Pancreas (tissue), 10 donors: ENCODE results near the gene DPEP2NB. TPM values are rescaled to one million over a fixed set of nuclear protein-coding genes. Genes with fewer than 3 reads are reported as not detected.

Experiments
- ATAC-seq, 4 donors: fragments of 200-7000 bp; cut with Tn5 transposase; one replicate each; pipeline versions ENCODE4 v1.8.0 to v1.9.1; 2020; ENCODE audit warnings: mild to moderate bottlenecking in 4 of 4, moderate library complexity in 4 of 4
- DNase-seq, 6 donors: peaks; one replicate each; pipeline ENCODE4 v3.0.0-alpha.2; 2020
- FAIRE-seq: peaks from 2 replicates; lab custom pipeline; 2012; peaks lifted over from hg19 to GRCh38; lab: Jason Lieb, UNC
- H3K27ac ChIP-seq, 4 donors: fragments of 200-600 bp; sonication (generic); 1 replicate in 3 of 4; 2 replicates in 1 of 4; pipeline versions ENCODE4 v1.5.0 to v1.8.0; 2020
- H3K27me3 ChIP-seq, 4 donors: fragments of 200-600 bp; one replicate each; pipeline ENCODE4 v1.8.0; 2021
- H3K36me3 ChIP-seq, 3 donors: fragments of 200-600 bp; sonication (generic) in 1 of 3; one replicate each; pipeline versions ENCODE4 v1.5.0 to v1.8.0; 2020 to 2021
- H3K4me1 ChIP-seq, 3 donors: fragments of 200-600 bp; one replicate each; pipeline ENCODE4 v1.8.0; 2021
- H3K4me3 ChIP-seq, 4 donors: fragments of 200-600 bp; sonication (generic) in 2 of 4; one replicate each; pipeline versions ENCODE4 v1.5.0 to v1.8.0; 2020 to 2021
- H3K9me3 ChIP-seq, 4 donors: fragments of 200-600 bp; one replicate each; pipeline ENCODE4 v1.8.0; 2021
- WGBS, 2 donors: extraction: QIAGEN DNeasy Blood & Tissue Kit; methylation state at CpG; one replicate each; pipeline ENCODE4 v1.1.7; 2013; 5-methylcytosine and 5-hydroxymethylcytosine counted together
- intact Hi-C, 3 donors: fragments of 100-400 bp; cut with DNase I; formaldehyde crosslinking; loops; one replicate each; pipeline versions ENCODE4 v1.11.1 to v1.14.2; 2022
- polyA plus RNA-seq, 2 donors: library from polyadenylated mRNA; stranded (reverse); fragments of 200-250 nt; gene quantifications; one replicate each; pipeline ENCODE4 v1.2.3, GENCODE V29; 2013
- total RNA-seq, 6 donors: library from RNA; stranded (reverse); fragmentation: NEBNext Ultra II Directional in 4 of 6; extraction: Animal tissue kit (Norgen Biotek cat#: 25700) in 4 of 6; gene quantifications; one replicate each; pipeline versions ENCODE4 v1.2.1 to v1.2.4, GENCODE V29; 2021 to 2023
- TF ChIP-seq, protein P1 (sequence below), 4 donors: fragments of 200-600 bp; sonication (generic) in 3 of 4; IDR thresholded peaks; one replicate each; pipeline versions ENCODE4 v1.5.0 to v1.8.0; 2021; ENCODE audit warnings: antibody characterized with exemption in 4 of 4
- donor health status: healthy with polysubstance abuse.
- donor health status: DM: no; HTN: no; CAD: no; lungs with moderate emphysema.
- donor health status: DM: no; HTN: no; CAD: no.
- donor health status: control.
- donor health status: control.
- donor health status: Bipolar disorder and iron deficiency.
- donor health status: DM: yes; HTN: yes; CAD: no.
- donor health status: DM: no; HTN: no; CAD: no.
- donor health status: DM: no; HTN: no; CAD: no.
- donor health status: DM: yes; HTN: yes; CAD: no.

DPEP2NB gene, protein sequence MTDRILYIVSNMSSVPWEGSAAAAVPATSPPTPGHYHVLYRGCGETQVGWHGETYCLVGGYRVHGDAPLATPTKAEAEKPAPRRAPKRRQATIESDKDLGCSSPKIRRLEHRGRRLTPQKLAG
- not detected for total RNA-seq
- not detected for polyA plus RNA-seq

DNA sequence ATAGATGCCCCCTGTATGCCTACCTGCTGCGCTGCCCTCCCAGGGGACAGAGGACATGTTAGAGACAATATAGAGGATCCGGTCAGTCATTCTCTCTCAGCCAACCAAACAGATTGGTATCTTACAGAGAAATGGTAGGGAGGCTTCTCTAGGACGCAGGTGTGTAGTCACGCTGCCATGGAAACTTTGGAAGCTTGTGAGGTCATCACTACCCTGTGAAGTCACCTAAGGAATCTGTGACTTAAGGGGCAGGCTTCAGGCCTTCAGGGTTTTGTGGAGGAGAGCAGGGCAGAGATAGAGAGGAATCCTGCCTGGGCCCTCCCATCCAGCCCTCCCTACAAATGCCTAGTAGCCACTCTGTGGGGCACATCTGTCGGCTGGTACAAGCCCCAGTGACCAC, at the start of gene DPEP2NB:
DPEP2NB (minus strand) TSS at position 231 of the 400 bp plus-strand sequence; CDS start at position 90, 141 bp downstream.
- Histone ChIP-seq H3K27ac (no peak within 1 kb of the TSS), H3K4me3 (no peak within 1 kb of the TSS), H3K4me1 (no peaks in the 10 kb centered on the region), H3K9me3 (no peaks in the 10 kb centered on the region), H3K27me3 (no peaks in the 10 kb centered on the region), H3K36me3 (no peaks in the 10 kb centered on the region)
- intact Hi-C loops, result no loop called here
- TF ChIP-seq, protein P1, sequence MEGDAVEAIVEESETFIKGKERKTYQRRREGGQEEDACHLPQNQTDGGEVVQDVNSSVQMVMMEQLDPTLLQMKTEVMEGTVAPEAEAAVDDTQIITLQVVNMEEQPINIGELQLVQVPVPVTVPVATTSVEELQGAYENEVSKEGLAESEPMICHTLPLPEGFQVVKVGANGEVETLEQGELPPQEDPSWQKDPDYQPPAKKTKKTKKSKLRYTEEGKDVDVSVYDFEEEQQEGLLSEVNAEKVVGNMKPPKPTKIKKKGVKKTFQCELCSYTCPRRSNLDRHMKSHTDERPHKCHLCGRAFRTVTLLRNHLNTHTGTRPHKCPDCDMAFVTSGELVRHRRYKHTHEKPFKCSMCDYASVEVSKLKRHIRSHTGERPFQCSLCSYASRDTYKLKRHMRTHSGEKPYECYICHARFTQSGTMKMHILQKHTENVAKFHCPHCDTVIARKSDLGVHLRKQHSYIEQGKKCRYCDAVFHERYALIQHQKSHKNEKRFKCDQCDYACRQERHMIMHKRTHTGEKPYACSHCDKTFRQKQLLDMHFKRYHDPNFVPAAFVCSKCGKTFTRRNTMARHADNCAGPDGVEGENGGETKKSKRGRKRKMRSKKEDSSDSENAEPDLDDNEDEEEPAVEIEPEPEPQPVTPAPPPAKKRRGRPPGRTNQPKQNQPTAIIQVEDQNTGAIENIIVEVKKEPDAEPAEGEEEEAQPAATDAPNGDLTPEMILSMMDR (IDR thresholded peaks at IDR 0.05), result no peak
- FAIRE-seq (no peak), ATAC-seq (no peak), DNase-seq (no peak)
- WGBS, 2 donors, result 64 to 79% methylated on average over 5 of the region's 5 CpGs

DNA sequence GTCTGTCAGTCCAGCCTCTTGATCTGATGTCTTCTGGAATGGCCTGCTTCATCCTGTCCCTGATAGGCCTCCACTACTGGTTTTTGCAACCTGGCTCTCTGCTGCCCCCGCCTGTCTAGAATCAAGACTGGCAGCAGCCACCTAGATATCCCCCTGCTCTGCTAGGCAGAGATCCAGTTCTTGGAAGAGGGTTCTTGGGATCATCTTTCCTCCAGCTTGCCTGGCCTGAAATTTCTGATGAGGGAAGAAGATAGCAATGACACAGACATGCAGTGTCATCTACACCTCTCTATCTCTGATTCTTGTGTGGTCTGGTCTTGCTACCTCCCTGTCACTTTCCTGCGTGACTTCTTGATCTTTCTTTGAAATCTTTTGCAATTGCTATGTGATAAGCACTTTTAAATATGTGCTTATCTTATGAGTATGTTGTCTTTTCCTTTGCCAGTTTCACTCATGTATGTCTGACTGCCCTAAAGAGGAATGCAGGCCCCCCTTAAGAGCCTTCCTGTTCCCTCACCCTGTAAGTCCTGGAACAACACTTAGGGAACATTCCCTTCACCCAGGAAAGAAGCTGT, 49.2 kb upstream of the DPEP2NB start:
- no peaks in the 10 kb centered on the region for H3K36me3 ChIP-seq
- TF ChIP-seq, protein P1 (IDR thresholded peaks at IDR 0.05), result peak; percentile 60 to 68 (median 65)
- 45 to 48% methylated on average over 2 of the region's 2 CpGs for WGBS, 2 donors
- no peaks in the 10 kb centered on the region for H3K9me3 ChIP-seq
- no peaks in the 10 kb centered on the region for H3K27me3 ChIP-seq
- no peak overlapping the region for H3K27ac ChIP-seq
- no peak overlapping the region for H3K4me3 ChIP-seq
- peak; percentile 41 to 87 (median 86) for ATAC-seq
- DNase-seq, result peak; percentile 40 to 78 (median 64)
- peaks cover 0 to 5% (median 0%) of the 10 kb centered on the region in 3 donors for H3K4me1 ChIP-seq
- intact Hi-C loops, result no loop called here
- no peak for FAIRE-seq

DNA sequence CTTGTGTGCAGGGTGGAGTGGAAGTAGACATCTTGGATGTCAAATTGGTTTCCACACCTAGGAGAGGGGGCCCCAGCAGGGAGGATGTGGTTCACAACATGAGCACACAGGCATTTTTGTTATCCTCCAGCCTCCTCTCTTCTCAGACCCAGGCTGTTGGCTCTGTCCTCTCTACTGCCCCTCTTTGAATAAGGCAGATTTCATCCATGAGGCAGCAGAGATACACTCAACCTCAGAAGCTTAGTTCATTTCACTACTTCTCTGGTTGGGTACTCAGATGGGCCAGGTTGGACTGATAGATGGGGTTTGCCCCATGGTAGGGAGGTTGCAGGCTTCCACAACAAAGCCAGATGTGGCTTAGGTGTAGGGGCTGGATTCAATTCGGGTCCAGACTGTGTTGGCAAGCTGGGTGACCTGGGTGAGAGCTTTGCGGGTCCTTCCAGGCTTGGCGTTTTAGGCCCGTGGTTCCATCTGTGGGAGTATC, 47.2 kb upstream of the DPEP2NB start:
- DNase-seq (peak in 1 of 6 donors; percentile 6), FAIRE-seq (no peak), ATAC-seq (no peak)
- Histone ChIP-seq H3K4me3 (no peak overlapping the region), H3K27me3 (no peaks in the 10 kb centered on the region), H3K4me1 (no peaks in the 10 kb centered on the region), H3K9me3 (no peaks in the 10 kb centered on the region), H3K27ac (no peak overlapping the region), H3K36me3 (no peaks in the 10 kb centered on the region)
- intact Hi-C loops, result no loop called here
- 89 to 93% methylated on average over 4 of the region's 4 CpGs for WGBS, 2 donors
- TF ChIP-seq, protein P1 (IDR thresholded peaks at IDR 0.05), result no peak

DNA sequence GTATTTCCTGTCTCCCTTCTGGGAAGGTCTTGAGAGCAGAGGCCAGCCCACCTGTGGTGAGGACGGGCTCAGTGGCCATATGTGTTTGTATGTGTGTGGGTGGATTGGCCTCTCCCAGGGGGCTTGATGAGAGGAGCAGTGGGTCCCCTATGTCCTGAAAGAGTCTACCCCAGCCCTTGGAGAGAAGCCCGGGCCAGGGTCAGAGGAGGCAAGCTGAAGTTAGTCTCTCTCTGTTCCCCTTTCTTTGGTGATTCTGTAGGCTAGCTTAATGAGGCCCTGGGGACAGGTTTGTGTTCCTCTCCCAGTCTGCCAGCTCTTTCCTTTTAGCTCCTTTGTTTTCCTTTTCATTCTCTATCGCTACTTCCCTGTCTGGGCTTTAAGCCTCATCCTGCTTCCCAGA, 45.7 kb upstream of the DPEP2NB start:
- Histone ChIP-seq H3K4me3 (no peak overlapping the region), H3K36me3 (no peaks in the 10 kb centered on the region), H3K4me1 (no peaks in the 10 kb centered on the region), H3K27me3 (no peaks in the 10 kb centered on the region), H3K27ac (no peak overlapping the region), H3K9me3 (no peaks in the 10 kb centered on the region)
- no peak for ATAC-seq
- FAIRE-seq, result no peak
- intact Hi-C loops, result no loop called here
- TF ChIP-seq, protein P1 (IDR thresholded peaks at IDR 0.05), result no peak
- peak in 1 of 6 donors; percentile 18 for DNase-seq
- 87 to 92% methylated on average over 3 of the region's 3 CpGs for WGBS, 2 donors

DNA sequence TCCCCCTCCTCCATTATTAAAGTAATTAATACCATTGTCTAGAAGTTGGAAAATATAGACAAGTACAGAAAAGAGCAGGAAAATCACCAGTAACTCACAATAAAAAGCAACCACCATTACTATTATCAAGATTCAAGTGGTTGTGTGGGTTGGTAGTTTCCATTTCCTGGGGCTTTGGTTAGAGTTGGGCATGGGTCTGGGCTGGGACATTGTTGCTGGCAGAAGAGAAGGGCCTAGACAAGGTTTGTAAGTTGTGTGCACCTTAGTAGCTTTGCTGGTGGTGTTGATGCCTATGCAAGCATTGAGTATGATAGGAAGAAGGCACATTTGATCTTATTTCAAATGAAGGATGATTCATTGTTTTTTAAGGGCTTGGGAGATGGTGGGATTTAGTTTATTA, 44.1 kb upstream of the DPEP2NB start:
- intact Hi-C loops, result no loop called here
- H3K36me3 ChIP-seq, result no peaks in the 10 kb centered on the region
- no peak overlapping the region for H3K27ac ChIP-seq
- no peaks in the 10 kb centered on the region for H3K9me3 ChIP-seq
- H3K4me3 ChIP-seq, result no peak overlapping the region
- no peak for DNase-seq
- no peak for FAIRE-seq
- TF ChIP-seq, protein P1 (IDR thresholded peaks at IDR 0.05), result no peak
- no peaks in the 10 kb centered on the region for H3K4me1 ChIP-seq
- no peaks in the 10 kb centered on the region for H3K27me3 ChIP-seq
- no peak for ATAC-seq
